Hepatocyte (in vitro differentiated cells): ENCODE data around the gene CDY2B.
"Not testable (repeated sequence)": the region's sequence is repeated elsewhere in the genome, so short reads cannot be mapped to it uniquely, and the experiment has no call there.

Experiments used
- EZH2 ChIP-seq: fragments of 200-600 bp; sonication (generic); IDR thresholded peaks from 2 replicates; pipeline ENCODE4 v1.6.1; 2016; ENCODE audit warnings: antibody characterized with exemption, mild to moderate bottlenecking, borderline replicate concordance
- TF ChIP-seq, protein P1 (sequence below): fragments of 200-600 bp; sonication (generic); IDR thresholded peaks from 2 replicates; pipeline ENCODE4 v1.5.1; 2016; ENCODE audit warnings: antibody characterized with exemption, mild to moderate bottlenecking; ENCODE audit not compliant: poor library complexity

DNA sequence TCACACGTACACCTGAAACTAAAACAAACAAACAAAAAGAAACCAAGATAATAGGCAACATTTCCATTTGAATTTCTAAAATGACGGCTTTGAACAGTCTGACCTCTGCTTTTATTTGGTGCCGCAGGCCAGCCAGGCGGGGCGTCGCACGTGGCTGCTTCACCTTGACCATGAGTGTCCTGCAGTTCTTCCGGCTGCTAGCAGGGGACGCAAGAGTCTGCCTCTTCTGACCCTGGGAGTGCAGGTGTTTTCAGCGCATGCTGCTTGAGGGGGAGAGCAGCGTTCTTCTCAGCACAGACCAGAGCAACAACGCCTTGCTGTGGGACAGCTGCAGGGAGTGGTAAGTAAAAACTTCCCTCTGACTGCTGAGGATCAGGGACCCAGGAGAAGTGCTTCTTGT is 47.9 kb downstream of the CDY2B start:
- TF ChIP-seq, protein P1, sequence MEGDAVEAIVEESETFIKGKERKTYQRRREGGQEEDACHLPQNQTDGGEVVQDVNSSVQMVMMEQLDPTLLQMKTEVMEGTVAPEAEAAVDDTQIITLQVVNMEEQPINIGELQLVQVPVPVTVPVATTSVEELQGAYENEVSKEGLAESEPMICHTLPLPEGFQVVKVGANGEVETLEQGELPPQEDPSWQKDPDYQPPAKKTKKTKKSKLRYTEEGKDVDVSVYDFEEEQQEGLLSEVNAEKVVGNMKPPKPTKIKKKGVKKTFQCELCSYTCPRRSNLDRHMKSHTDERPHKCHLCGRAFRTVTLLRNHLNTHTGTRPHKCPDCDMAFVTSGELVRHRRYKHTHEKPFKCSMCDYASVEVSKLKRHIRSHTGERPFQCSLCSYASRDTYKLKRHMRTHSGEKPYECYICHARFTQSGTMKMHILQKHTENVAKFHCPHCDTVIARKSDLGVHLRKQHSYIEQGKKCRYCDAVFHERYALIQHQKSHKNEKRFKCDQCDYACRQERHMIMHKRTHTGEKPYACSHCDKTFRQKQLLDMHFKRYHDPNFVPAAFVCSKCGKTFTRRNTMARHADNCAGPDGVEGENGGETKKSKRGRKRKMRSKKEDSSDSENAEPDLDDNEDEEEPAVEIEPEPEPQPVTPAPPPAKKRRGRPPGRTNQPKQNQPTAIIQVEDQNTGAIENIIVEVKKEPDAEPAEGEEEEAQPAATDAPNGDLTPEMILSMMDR = not testable (repeated sequence)
- TF ChIP-seq EZH2 = not testable (repeated sequence)
